Sigmoid colon (tissue), 4 donors: ENCODE results near the gene LEFTY1.

Experiments used
- CTCF ChIP-seq, 4 experiments: fragments of 450-650 bp in 3 of 4; fragments of 200-600 bp in 1 of 4; IDR thresholded peaks; one replicate each; pipeline ENCODE4 v1.5.1; 2016 to 2019; ENCODE audit warnings: antibody characterized with exemption in 4 of 4, mild to moderate bottlenecking in 3 of 4, moderate library complexity in 2 of 4
- EP300 ChIP-seq, 4 donors: sonication (generic); formaldehyde crosslinking; IDR thresholded peaks; one replicate each; pipeline ENCODE4 v1.6.1; 2017; ENCODE audit warnings: antibody characterized with exemption in 4 of 4
- POLR2A ChIP-seq, 2 donors: fragments of 450-650 bp; IDR thresholded peaks; one replicate each; pipeline ENCODE4 v1.6.1; 2016; ENCODE audit warnings: antibody characterized with exemption in 2 of 2, mild to moderate bottlenecking in 2 of 2, moderate library complexity in 2 of 2
- POLR2AphosphoS5 ChIP-seq, 4 donors: sonication (generic); formaldehyde crosslinking; IDR thresholded peaks; one replicate each; pipeline ENCODE4 v1.6.1; 2017; ENCODE audit warnings: antibody characterized with exemption in 4 of 4

DNA sequence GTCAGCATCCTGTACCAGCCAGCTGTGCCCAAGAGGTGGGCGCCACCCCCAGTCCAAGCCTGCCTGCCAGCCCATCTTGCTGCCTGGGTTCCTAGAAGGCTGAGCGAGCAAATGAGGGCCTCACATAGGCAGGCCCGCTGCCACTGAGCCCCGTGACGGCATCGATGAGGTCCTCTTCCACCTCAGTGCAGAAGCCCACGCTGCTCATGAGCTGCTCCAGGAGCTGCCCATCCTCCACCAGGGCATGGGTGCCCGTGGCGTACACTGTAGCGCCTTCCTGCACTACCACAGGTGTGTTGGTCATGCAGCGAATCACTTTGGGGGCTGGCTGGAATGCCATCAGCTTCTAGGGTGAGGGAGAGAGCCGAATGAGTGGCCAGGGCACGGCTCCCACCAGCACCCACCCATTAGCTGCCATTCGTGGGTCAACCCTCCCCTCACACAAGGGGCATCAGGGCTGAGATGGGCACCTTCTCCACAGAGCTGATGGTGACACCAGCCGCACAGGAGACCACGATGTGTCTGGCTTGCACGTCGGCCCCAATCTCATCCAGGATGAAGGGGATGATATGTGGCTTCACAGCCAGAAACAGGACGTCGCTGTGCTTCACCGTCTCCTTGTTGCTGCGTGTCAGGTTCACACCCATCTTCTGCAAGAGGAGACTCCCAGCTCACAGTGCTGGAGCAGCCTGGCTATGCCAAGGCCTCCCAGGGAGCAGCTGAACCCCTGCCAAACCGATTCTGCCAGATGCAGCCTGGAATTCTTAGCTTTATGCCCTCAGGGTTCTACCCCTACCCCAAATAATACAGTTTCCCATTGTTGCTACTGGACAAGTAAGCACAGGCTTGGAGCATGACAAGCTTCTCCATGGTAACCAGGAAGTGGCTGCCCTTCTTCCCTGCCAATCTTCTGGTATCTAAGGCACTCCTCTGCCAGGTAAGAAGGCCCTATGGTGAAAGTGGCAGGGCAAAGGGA is 33.1 kb upstream of the LEFTY1 start:
- TF ChIP-seq CTCF (IDR thresholded peaks at IDR 0.05): no peak
- TF ChIP-seq POLR2A (IDR thresholded peaks at IDR 0.05): no peak
- no peak for TF ChIP-seq EP300 (IDR thresholded peaks at IDR 0.05)
- no peak for TF ChIP-seq POLR2AphosphoS5 (IDR thresholded peaks at IDR 0.05)
